Measurements from ENCODE around the gene LRRC8D.

- TF ChIP-seq ZNF384 (IDR thresholded peaks at IDR 0.05) (no peak), CTBP1 (IDR thresholded peaks at IDR 0.05; ENCODE audit: borderline replicate concordance) (no peak), SP1 (IDR thresholded peaks at IDR 0.05) (no peak), FOXA1 (IDR thresholded peaks at IDR 0.05) (no peak), PKNOX1 (IDR thresholded peaks at IDR 0.05) (no peak)
Measured at GRCh38 chr1:89802841-89803240, 18.0 kb upstream of the LRRC8D start.

All from HEK293T (cell line).